ENCODE measurements around the gene CPT1A.

DNA sequence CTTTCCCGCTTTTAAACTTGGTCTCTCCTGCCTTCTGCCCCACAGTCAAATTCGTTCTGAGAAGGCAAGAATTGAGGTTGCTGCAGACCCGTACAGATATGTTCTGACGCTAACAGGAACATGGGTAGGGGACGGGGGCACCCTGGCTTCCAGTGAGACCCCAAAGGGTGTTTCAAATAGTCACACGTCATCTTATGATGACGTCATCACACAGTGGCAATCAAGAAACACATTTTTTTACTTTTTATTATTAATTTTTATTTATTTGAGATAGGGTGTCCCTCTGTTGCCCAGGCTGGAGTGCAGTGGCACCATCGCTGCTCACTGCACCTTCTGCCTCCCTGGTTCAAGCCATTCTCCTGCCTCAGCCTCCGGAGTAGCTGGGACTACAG is 67.5 kb downstream of the CPT1A start:
- TF ChIP-seq, protein P1, sequence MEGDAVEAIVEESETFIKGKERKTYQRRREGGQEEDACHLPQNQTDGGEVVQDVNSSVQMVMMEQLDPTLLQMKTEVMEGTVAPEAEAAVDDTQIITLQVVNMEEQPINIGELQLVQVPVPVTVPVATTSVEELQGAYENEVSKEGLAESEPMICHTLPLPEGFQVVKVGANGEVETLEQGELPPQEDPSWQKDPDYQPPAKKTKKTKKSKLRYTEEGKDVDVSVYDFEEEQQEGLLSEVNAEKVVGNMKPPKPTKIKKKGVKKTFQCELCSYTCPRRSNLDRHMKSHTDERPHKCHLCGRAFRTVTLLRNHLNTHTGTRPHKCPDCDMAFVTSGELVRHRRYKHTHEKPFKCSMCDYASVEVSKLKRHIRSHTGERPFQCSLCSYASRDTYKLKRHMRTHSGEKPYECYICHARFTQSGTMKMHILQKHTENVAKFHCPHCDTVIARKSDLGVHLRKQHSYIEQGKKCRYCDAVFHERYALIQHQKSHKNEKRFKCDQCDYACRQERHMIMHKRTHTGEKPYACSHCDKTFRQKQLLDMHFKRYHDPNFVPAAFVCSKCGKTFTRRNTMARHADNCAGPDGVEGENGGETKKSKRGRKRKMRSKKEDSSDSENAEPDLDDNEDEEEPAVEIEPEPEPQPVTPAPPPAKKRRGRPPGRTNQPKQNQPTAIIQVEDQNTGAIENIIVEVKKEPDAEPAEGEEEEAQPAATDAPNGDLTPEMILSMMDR (IDR thresholded peaks at IDR 0.05): no peak
- no peak for TF ChIP-seq POLR2A (IDR thresholded peaks at IDR 0.05)

All from testis (tissue), 2 donors.